ENCODE measurements around the gene NCOR2. TPM values are rescaled to one million over a fixed set of nuclear protein-coding genes. Genes with fewer than 3 reads are reported as not detected.

Gene NCOR2
- total RNA-seq, 1 experiment from 2014 or later: 153 TPM

- no peak for TF ChIP-seq MAX (IDR thresholded peaks at IDR 0.05)
- TF ChIP-seq SP1 (IDR thresholded peaks at IDR 0.05; ENCODE audit: low read depth): no peak
- TF ChIP-seq CEBPB (IDR thresholded peaks at IDR 0.05; ENCODE audit: low read depth): no peak
- TF ChIP-seq EGR1 (IDR thresholded peaks at IDR 0.05; ENCODE audit: low read depth): no peak
- no peak for TF ChIP-seq JUND (IDR thresholded peaks at IDR 0.05)
- TF ChIP-seq ZNF274 (IDR thresholded peaks at IDR 0.05; ENCODE audit: low read depth, low read length): no peak
- TF ChIP-seq SIN3A (IDR thresholded peaks at IDR 0.05; ENCODE audit: low read depth): no peak
- TF ChIP-seq ZFX (IDR thresholded peaks at IDR 0.05): no peak
- no peak for TF ChIP-seq POLR2AphosphoS5 (IDR thresholded peaks at IDR 0.05; ENCODE audit: low read depth, low read length)
- TF ChIP-seq, protein P1, sequence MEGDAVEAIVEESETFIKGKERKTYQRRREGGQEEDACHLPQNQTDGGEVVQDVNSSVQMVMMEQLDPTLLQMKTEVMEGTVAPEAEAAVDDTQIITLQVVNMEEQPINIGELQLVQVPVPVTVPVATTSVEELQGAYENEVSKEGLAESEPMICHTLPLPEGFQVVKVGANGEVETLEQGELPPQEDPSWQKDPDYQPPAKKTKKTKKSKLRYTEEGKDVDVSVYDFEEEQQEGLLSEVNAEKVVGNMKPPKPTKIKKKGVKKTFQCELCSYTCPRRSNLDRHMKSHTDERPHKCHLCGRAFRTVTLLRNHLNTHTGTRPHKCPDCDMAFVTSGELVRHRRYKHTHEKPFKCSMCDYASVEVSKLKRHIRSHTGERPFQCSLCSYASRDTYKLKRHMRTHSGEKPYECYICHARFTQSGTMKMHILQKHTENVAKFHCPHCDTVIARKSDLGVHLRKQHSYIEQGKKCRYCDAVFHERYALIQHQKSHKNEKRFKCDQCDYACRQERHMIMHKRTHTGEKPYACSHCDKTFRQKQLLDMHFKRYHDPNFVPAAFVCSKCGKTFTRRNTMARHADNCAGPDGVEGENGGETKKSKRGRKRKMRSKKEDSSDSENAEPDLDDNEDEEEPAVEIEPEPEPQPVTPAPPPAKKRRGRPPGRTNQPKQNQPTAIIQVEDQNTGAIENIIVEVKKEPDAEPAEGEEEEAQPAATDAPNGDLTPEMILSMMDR (IDR thresholded peaks at IDR 0.05 in 2 of 3, conservative IDR thresholded peaks at IDR 0.05 in 1 of 3; ENCODE audit: borderline replicate concordance in 1 of 3, insufficient read depth in 1 of 3, low read depth in 2 of 3, low read length in 2 of 3): no peak
- TF ChIP-seq YY1 (IDR thresholded peaks at IDR 0.05; ENCODE audit: extremely low read depth, insufficient replicate concordance, low read depth, low read length): no peak
- TF ChIP-seq SRF (IDR thresholded peaks at IDR 0.05; ENCODE audit: low read depth): no peak
- no peak for TF ChIP-seq ATF3 (IDR thresholded peaks at IDR 0.05)
- TF ChIP-seq CBX3 (IDR thresholded peaks at IDR 0.05; ENCODE audit: low read depth): no peak
- TF ChIP-seq RAD21 (IDR thresholded peaks at IDR 0.05; ENCODE audit: low read depth): no peak
- TF ChIP-seq, protein P2, sequence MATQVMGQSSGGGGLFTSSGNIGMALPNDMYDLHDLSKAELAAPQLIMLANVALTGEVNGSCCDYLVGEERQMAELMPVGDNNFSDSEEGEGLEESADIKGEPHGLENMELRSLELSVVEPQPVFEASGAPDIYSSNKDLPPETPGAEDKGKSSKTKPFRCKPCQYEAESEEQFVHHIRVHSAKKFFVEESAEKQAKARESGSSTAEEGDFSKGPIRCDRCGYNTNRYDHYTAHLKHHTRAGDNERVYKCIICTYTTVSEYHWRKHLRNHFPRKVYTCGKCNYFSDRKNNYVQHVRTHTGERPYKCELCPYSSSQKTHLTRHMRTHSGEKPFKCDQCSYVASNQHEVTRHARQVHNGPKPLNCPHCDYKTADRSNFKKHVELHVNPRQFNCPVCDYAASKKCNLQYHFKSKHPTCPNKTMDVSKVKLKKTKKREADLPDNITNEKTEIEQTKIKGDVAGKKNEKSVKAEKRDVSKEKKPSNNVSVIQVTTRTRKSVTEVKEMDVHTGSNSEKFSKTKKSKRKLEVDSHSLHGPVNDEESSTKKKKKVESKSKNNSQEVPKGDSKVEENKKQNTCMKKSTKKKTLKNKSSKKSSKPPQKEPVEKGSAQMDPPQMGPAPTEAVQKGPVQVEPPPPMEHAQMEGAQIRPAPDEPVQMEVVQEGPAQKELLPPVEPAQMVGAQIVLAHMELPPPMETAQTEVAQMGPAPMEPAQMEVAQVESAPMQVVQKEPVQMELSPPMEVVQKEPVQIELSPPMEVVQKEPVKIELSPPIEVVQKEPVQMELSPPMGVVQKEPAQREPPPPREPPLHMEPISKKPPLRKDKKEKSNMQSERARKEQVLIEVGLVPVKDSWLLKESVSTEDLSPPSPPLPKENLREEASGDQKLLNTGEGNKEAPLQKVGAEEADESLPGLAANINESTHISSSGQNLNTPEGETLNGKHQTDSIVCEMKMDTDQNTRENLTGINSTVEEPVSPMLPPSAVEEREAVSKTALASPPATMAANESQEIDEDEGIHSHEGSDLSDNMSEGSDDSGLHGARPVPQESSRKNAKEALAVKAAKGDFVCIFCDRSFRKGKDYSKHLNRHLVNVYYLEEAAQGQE (IDR thresholded peaks at IDR 0.05; ENCODE audit: low read depth): no peak
- no peak for TF ChIP-seq ELF1 (IDR thresholded peaks at IDR 0.05; ENCODE audit: borderline replicate concordance, low read depth)
- TF ChIP-seq EZH2 (IDR thresholded peaks at IDR 0.05): no peak
- no peak for TF ChIP-seq FOSL1 (IDR thresholded peaks at IDR 0.05; ENCODE audit: low read depth)
- no peak for TF ChIP-seq POLR2A (IDR thresholded peaks at IDR 0.05; ENCODE audit: borderline replicate concordance, extremely low read depth, insufficient read depth, insufficient read length)
- Histone ChIP-seq H3K27ac (ENCODE audit: low read depth, low read length) (no peak overlapping the region), H3K9me3 (ENCODE audit: control insufficient read depth in 1 of 2, insufficient read depth in 1 of 2, low read depth in 1 of 2, low read length in 2 of 2) (peaks cover 0 to 3% of the 10 kb centered on the region in 2 experiments; a peak in 1 of 4 replicates), H4K20me1 (ENCODE audit: insufficient read depth) (no peaks in the 10 kb centered on the region), H2AFZ (ENCODE audit: low read depth, low read length, poor library complexity, severe bottlenecking) (no peak overlapping the region), H3K9ac (ENCODE audit: low read length) (no peak overlapping the region), H3K9me2 (ENCODE audit: insufficient read depth) (no peaks in the 10 kb centered on the region), H3K4me1 (ENCODE audit: control insufficient read depth in 1 of 2, insufficient read depth in 2 of 2, low read length in 2 of 2) (peaks cover 27 to 54% of the 10 kb centered on the region in 2 experiments), H3K36me3 (ENCODE audit: control insufficient read depth in 1 of 2, insufficient read depth in 2 of 2, low read length in 2 of 2) (no peaks in the 10 kb centered on the region), H3K4me3 (replicated peaks in 1 of 2; ENCODE audit: low read depth in 1 of 2, low read length in 2 of 2) (no peak overlapping the region), H3K4me2 (ENCODE audit: low read length) (no peak overlapping the region), H3K79me2 (ENCODE audit: insufficient read depth, low read length) (no peaks in the 10 kb centered on the region), H3K27me3 (ENCODE audit: insufficient read depth, low read length) (no peaks in the 10 kb centered on the region)
- ChIA-PET POLR2A (no interaction called here), RAD21 (ENCODE audit: low non-redundant PET in 1 of 2, low total read pairs in 2 of 2, uncharacterized antibody in 2 of 2, unreplicated experiment in 2 of 2) (no interaction called here), CTCF (no interaction called here)
- ATAC-seq (no peak), DNase-seq (ENCODE audit: low read depth, low spot score) (no peak)
- BruUV-seq (replicated peaks): no TSS peak
- intact Hi-C loops (cut with micrococcal nuclease): no loop called here
These were observed 43.5 kb upstream of the NCOR2 start for GRCh38 chr12:124610629-124611558.

All from HCT116 (cell line).